KOPT-K1 (cell line): ENCODE data around the gene FAM171A1.

Experiments used
- H3K27ac ChIP-seq: fragments of 200-600 bp; sonication (generic); 2 replicates; pipeline ENCODE4 v1.5.1; 2016; ENCODE audit warnings: antibody characterized with exemption, mild to moderate bottlenecking, low read depth, low read length; ENCODE audit not compliant: poor library complexity, severe bottlenecking
- H3K36me3 ChIP-seq: fragments of 200-600 bp; sonication (generic); 2 replicates; pipeline ENCODE4 v1.5.1; 2017; ENCODE audit warnings: antibody characterized with exemption, mild to moderate bottlenecking, low read length, moderate library complexity; ENCODE audit not compliant: insufficient read depth
- H3K9me3 ChIP-seq: fragments of 200-600 bp; sonication (generic); 2 replicates; pipeline ENCODE4 v1.5.1; 2017; ENCODE audit warnings: antibody characterized with exemption, low read length, mild to moderate bottlenecking; ENCODE audit not compliant: insufficient read depth, poor library complexity, severe bottlenecking

The FAM171A1 gene

GRCh38 chr10:15196021-15196834 lies 174.9 kb downstream of the FAM171A1 start:
- no peaks in the 10 kb centered on the region for H3K36me3 ChIP-seq
- H3K27ac ChIP-seq, result no peak overlapping the region
- no peaks in the 10 kb centered on the region for H3K9me3 ChIP-seq

GRCh38 chr10:15189133-15189885 lies 181.8 kb downstream of the FAM171A1 start:
- Histone ChIP-seq H3K27ac (no peak overlapping the region), H3K9me3 (no peaks in the 10 kb centered on the region), H3K36me3 (no peaks in the 10 kb centered on the region)

- Histone ChIP-seq H3K27ac (no peak overlapping the region), H3K9me3 (no peaks in the 10 kb centered on the region), H3K36me3 (no peaks in the 10 kb centered on the region)
Measured at GRCh38 chr10:15188603-15189002, 182.5 kb downstream of the FAM171A1 start.

GRCh38 chr10:15183689-15184481 lies 187.2 kb downstream of the FAM171A1 start:
- Histone ChIP-seq H3K36me3 (no peaks in the 10 kb centered on the region), H3K9me3 (no peaks in the 10 kb centered on the region), H3K27ac (no peak overlapping the region)

- Histone ChIP-seq H3K27ac (no peak overlapping the region), H3K9me3 (no peaks in the 10 kb centered on the region), H3K36me3 (no peaks in the 10 kb centered on the region)
Measured at GRCh38 chr10:15182540-15183207, 188.4 kb downstream of the FAM171A1 start.

GRCh38 chr10:15181576-15182156 lies 189.4 kb downstream of the FAM171A1 start:
- H3K9me3 ChIP-seq, result no peaks in the 10 kb centered on the region
- no peaks in the 10 kb centered on the region for H3K36me3 ChIP-seq

GRCh38 chr10:15180736-15181135 lies 190.4 kb downstream of the FAM171A1 start:
- H3K9me3 ChIP-seq, result no peaks in the 10 kb centered on the region

More at GRCh38 chr10:15181576-15182156, 189.4 kb downstream of the FAM171A1 start:
- H3K27ac ChIP-seq, result no peak overlapping the region

GRCh38 chr10:15176269-15176668 lies 194.8 kb downstream of the FAM171A1 start:
- H3K9me3 ChIP-seq, result no peaks in the 10 kb centered on the region
- no peak overlapping the region for H3K27ac ChIP-seq
- no peaks in the 10 kb centered on the region for H3K36me3 ChIP-seq

More at GRCh38 chr10:15180736-15181135, 190.4 kb downstream of the FAM171A1 start:
- Histone ChIP-seq H3K27ac (no peak overlapping the region), H3K36me3 (no peaks in the 10 kb centered on the region)

- no peaks in the 10 kb centered on the region for H3K9me3 ChIP-seq
- no peak overlapping the region for H3K27ac ChIP-seq
- H3K36me3 ChIP-seq, result no peaks in the 10 kb centered on the region
Measured at GRCh38 chr10:15175587-15175986, 195.5 kb downstream of the FAM171A1 start.

- Histone ChIP-seq H3K9me3 (no peaks in the 10 kb centered on the region), H3K27ac (no peak overlapping the region), H3K36me3 (no peaks in the 10 kb centered on the region)
Measured at GRCh38 chr10:15172306-15172840, 198.7 kb downstream of the FAM171A1 start.

- Histone ChIP-seq H3K27ac (peak overlapping the region; percentile 93), H3K36me3 (no peaks in the 10 kb centered on the region), H3K9me3 (no peaks in the 10 kb centered on the region)
Measured at GRCh38 chr10:15169555-15170401, 201.3 kb downstream of the FAM171A1 start.

GRCh38 chr10:15168786-15169554 lies 202.1 kb downstream of the FAM171A1 start:
- Histone ChIP-seq H3K27ac (peak overlapping the region; percentile 93), H3K36me3 (no peaks in the 10 kb centered on the region)

GRCh38 chr10:15168291-15168785 lies 202.8 kb downstream of the FAM171A1 start, which contains the start of gene NMT2:
TSS of gene NMT2 (minus strand) at chr10:15168693. CDS start at chr10:15168612, 81 bp downstream.
- H3K27ac ChIP-seq, result peak within 1 kb of the TSS; percentile 93

More at GRCh38 chr10:15168786-15169554, 202.1 kb downstream of the FAM171A1 start:
- no peaks in the 10 kb centered on the region for H3K9me3 ChIP-seq

More at GRCh38 chr10:15168291-15168785, 202.8 kb downstream of the FAM171A1 start, which contains the start of gene NMT2:
- Histone ChIP-seq H3K36me3 (no peaks in the 10 kb centered on the region), H3K9me3 (no peaks in the 10 kb centered on the region)
